ENCODE results near the gene GNPDA1. TPM values are rescaled to one million over a fixed set of nuclear protein-coding genes. Genes with fewer than 3 reads are reported as not detected.
A peak's percentile ranks its signal among the peaks of the same experiment; 100 is the strongest.

GNPDA1 gene
- total RNA-seq, 2 experiments from 2014 or later: 34.4 to 36.1 TPM

GRCh38 chr5:142016556-142016955 lies 3.7 kb upstream of the GNPDA1 start:
- Mint-ChIP-seq H3K4me3 (peak overlapping the region; percentile 38), H3K27me3 (no peaks in the 10 kb centered on the region), H3K9me3 (peaks cover 14% of the 10 kb centered on the region), H3K27ac (peak overlapping the region; percentile 92), H3K36me3 (ENCODE audit: low read depth) (peaks cover 16% of the 10 kb centered on the region), H3K4me1 (peaks cover 69% of the 10 kb centered on the region)
- ChIA-PET POLR2A (interaction anchor here (0.8 kb wide), 1 partner anchor 9 kb away, joined by 3 read pairs; no protein-coding TSS in a partner anchor), CTCF (interaction anchor here (0.5 to 2.1 kb wide), 8 partner anchors 8 to 95 kb away, joined by 3 to 8 read pairs (median 3); no protein-coding TSS in a partner anchor)
- peak; percentile 48 for DNase-seq

GRCh38 chr5:142015781-142016533 lies 3.1 kb upstream of the GNPDA1 start:
- peaks cover 14% of the 10 kb centered on the region for H3K9me3 Mint-ChIP-seq
- peak overlapping the region; percentile 38 for H3K4me3 Mint-ChIP-seq
- peak; percentile 66 for DNase-seq
- peaks cover 74% of the 10 kb centered on the region for H3K4me1 Mint-ChIP-seq
- H3K27me3 Mint-ChIP-seq: no peaks in the 10 kb centered on the region
- CTCF ChIA-PET: interaction anchor here (0.5 to 2.1 kb wide), 12 partner anchors 9 to 107 kb away, joined by 3 to 8 read pairs (median 3); partner anchors contain the start of gene PCDH12
- peak overlapping the region; percentile 92 for H3K27ac Mint-ChIP-seq
- POLR2A ChIA-PET: interaction anchor here (0.8 to 1.6 kb wide), 2 partner anchors 9 to 128 kb away, joined by 3 to 4 read pairs; no protein-coding TSS in a partner anchor
- H3K36me3 Mint-ChIP-seq (ENCODE audit: low read depth): peaks cover 18% of the 10 kb centered on the region

DNA sequence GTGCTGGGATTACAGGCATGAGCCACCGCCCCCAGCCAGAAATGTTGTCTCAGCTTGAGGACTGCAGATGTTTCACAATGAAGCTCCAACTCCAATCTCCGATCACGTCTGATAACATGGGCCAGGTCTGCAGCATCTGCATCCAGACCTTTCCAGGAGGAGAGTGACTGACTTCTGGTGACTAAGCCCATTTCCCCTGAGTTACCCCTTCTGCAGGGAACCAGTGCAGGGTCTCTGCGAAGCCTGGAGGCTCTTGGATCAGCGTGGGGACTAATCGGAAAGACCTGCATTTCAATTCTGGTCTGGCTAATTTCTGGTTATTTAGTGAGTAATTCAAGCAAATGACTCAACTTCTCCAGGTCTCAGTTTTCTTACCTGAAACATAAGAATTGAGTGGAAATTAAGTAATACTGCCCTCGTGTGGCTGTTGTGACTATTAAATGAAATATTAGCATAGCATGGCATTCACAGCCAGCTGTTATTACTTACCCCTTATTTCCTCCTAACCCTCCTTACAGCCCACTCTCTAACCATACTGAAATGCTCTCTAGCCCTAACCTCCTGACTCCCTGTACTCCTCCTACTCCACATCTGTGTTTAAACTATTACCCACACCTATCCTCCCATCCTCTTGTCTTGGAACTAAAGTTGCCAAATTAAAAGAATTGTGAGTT lies 2.2 kb upstream of the GNPDA1 start:
- ChIA-PET POLR2A (interaction anchor here (1.6 kb wide), 1 partner anchor 128 kb away, joined by 4 read pairs; no protein-coding TSS in a partner anchor), CTCF (interaction anchor here (0.6 to 2.1 kb wide), 11 partner anchors 10 to 116 kb away, joined by 3 to 8 read pairs (median 3); partner anchors contain the start of gene PCDH12)
- Mint-ChIP-seq H3K36me3 (ENCODE audit: low read depth) (peaks cover 15% of the 10 kb centered on the region), H3K27me3 (no peaks in the 10 kb centered on the region), H3K27ac (peak overlapping the region; percentile 92), H3K9me3 (peaks cover 10% of the 10 kb centered on the region), H3K4me1 (peaks cover 74% of the 10 kb centered on the region), H3K4me3 (peak overlapping the region; percentile 38)
- DNase-seq: peak; percentile 76

DNA sequence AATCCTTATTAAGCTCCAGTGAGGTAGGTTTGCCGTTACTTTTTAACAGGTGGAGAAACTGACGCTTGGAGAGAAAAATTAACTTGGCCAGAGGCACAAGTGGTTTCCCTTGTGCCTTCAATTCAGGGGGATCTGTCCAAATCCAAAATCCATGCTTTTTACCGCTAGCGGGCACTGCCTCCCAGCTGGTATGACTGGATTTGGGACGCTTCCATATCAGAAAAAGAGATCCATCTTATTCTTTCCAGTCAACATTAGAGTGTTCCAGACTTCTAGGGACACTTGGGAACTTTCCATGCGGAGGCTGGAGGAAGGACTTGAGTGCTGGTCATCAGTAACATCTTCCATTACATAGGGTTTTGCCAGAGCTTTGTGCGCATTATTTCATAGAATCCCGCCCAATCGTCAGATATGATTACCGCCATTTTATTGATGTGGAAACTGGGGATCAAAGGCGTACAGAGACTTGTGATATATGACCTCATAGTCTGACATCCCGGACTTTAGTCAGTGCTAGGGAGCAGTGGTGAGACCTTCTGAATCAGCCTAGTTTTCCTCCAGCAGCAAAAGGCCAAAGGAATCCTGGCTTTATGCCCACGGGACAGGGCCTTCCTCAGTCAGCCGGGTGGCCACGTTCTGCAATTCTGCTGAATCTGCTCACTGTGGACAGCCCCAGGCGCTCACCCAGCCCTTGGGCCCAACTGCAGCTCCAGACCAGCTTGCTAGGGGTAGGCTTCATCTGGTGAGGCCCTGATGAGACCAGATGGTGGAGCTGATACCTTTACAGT lies 1.1 kb upstream of the GNPDA1 start:
- peaks cover 6% of the 10 kb centered on the region for H3K9me3 Mint-ChIP-seq
- peaks cover 82% of the 10 kb centered on the region for H3K4me1 Mint-ChIP-seq
- H3K27ac Mint-ChIP-seq: peak overlapping the region; percentile 96
- H3K4me3 Mint-ChIP-seq: peak overlapping the region; percentile 82
- ChIA-PET POLR2A (no interaction called here), CTCF (interaction anchor here (0.7 to 2.2 kb wide), 10 partner anchors 17 to 117 kb away, joined by 3 to 7 read pairs (median 3); partner anchors contain the start of genes NDFIP1 and PCDH12)
- no peak for DNase-seq
- peaks cover 17% of the 10 kb centered on the region for H3K36me3 Mint-ChIP-seq (ENCODE audit: low read depth)
- H3K27me3 Mint-ChIP-seq: no peaks in the 10 kb centered on the region

DNA sequence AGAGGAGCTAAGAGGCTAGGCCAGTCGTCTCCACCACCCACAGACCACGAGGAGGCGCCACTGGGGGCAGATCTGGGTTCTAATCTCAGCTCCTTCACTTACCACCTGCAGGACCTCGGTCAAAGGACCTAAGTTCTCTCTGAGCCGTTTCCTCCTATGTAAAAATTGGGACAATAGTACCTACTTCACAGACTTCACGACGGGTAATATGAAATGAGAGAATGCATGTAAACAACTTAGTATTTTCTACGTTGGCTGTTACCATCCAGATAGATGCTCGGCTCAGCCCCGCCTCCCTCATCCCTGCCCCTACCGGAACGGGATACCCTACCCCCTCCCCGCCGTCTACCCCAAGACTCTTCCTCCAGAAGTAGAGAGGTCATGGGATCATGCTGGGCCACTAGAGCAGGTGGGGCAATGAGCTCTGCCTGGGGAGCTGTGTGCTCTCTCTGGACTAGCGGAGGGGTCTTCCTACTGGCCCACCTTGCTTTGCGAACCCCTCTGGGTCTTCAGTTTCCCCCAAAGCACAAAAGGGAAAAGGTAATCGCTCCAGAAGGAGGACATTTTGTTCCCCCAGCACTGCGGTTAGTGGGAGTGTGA lies 541 bp downstream of the GNPDA1 start:
- Mint-ChIP-seq H3K4me3 (peak overlapping the region; percentile 78), H3K36me3 (ENCODE audit: low read depth) (peaks cover 25% of the 10 kb centered on the region), H3K4me1 (peaks cover 84% of the 10 kb centered on the region), H3K27me3 (no peaks in the 10 kb centered on the region), H3K27ac (peak overlapping the region; percentile 85), H3K9me3 (peaks cover 2% of the 10 kb centered on the region)
- peak; percentile 57 for DNase-seq
- ChIA-PET CTCF (interaction anchor here (0.5 to 3.2 kb wide), 25 partner anchors 8 to 320 kb away, joined by 3 to 22 read pairs (median 5); partner anchors contain the start of genes NDFIP1, RNF14 and SPRY4), POLR2A (interaction anchor here (1.0 kb wide), 1 partner anchor 43 kb away, joined by 4 read pairs; the partner anchor contains the start of gene RNF14)

GRCh38 chr5:142011572-142012185 lies 1.1 kb downstream of the GNPDA1 start:
- CTCF ChIA-PET: interaction anchor here (0.5 to 3.2 kb wide), 24 partner anchors 9 to 320 kb away, joined by 3 to 22 read pairs (median 5); partner anchors contain the start of genes NDFIP1, RNF14 and SPRY4
- H3K27me3 Mint-ChIP-seq: no peaks in the 10 kb centered on the region
- H3K9me3 Mint-ChIP-seq: peaks cover 2% of the 10 kb centered on the region
- H3K36me3 Mint-ChIP-seq (ENCODE audit: low read depth): peaks cover 31% of the 10 kb centered on the region
- POLR2A ChIA-PET: interaction anchor here (1.0 kb wide), 1 partner anchor 42 kb away, joined by 4 read pairs; the partner anchor contains the start of gene RNF14
- H3K4me3 Mint-ChIP-seq: peak overlapping the region; percentile 78
- peak overlapping the region; percentile 85 for H3K27ac Mint-ChIP-seq
- no peak for DNase-seq
- peaks cover 85% of the 10 kb centered on the region for H3K4me1 Mint-ChIP-seq

GRCh38 chr5:142009886-142010285 lies 2.9 kb downstream of the GNPDA1 start:
- Mint-ChIP-seq H3K4me1 (peaks cover 84% of the 10 kb centered on the region), H3K27me3 (no peaks in the 10 kb centered on the region), H3K4me3 (no peak overlapping the region), H3K27ac (peak overlapping the region; percentile 25), H3K9me3 (peaks cover 2% of the 10 kb centered on the region), H3K36me3 (ENCODE audit: low read depth) (peaks cover 48% of the 10 kb centered on the region)
- ChIA-PET CTCF (interaction anchor here (0.9 to 3.2 kb wide), 5 partner anchors 11 to 110 kb away, joined by 3 to 22 read pairs (median 4); no protein-coding TSS in a partner anchor), POLR2A (no interaction called here)
- DNase-seq: no peak

DNA sequence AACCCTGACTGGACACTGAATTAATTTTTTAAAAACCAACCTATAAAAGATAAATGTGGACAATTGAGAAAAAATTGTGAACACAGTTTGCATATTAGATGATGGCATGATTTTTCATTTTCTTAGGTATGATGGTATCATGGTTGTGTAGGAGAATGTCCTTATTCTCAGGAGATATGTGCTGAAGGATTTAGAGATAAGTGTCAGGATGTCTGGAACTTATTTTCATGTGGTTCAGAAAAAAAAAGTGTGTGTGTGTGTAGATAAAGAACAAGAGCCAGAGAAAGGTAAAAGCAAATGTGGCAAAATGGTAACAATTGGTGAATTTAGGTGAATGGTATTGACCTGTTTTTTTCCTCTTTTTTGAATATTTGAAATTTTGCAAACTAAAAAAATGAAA lies 4.0 kb downstream of the GNPDA1 start:
- POLR2A ChIA-PET: no interaction called here
- no peak for DNase-seq

DNA sequence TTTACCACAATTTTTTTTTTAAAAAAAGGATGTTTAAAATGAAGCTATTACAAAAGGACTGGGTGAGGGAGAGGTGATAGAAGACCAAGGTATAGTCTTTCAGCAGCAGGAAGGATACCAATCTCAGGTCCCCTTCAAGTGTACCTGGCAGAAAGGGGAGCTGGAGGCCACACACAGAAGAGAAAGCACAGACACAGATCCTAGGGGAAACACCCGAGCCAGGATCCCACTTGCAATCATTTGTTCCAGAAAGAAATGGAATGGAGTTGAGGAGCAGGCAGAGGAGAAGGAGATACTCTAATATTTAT lies 5.6 kb downstream of the GNPDA1 start:
- CTCF ChIA-PET: interaction anchor here (0.7 to 1.6 kb wide), 8 partner anchors 10 to 338 kb away, joined by 3 to 5 read pairs (median 4); partner anchors contain the start of genes NDFIP1 and RNF14
- Mint-ChIP-seq H3K4me3 (peak overlapping the region; percentile 39), H3K9me3 (peaks cover 2% of the 10 kb centered on the region), H3K27me3 (no peaks in the 10 kb centered on the region), H3K4me1 (peaks cover 87% of the 10 kb centered on the region), H3K27ac (peak overlapping the region; percentile 88), H3K36me3 (ENCODE audit: low read depth) (peaks cover 72% of the 10 kb centered on the region)
- DNase-seq: peak; percentile 21
- POLR2A ChIA-PET: interaction anchor here (0.6 kb wide), 1 partner anchor 83 kb away, joined by 3 read pairs; the partner anchor contains the start of gene DELE1

More for the DNA sequence above, 4.0 kb downstream of the GNPDA1 start:
- peaks cover 2% of the 10 kb centered on the region for H3K9me3 Mint-ChIP-seq
- H3K36me3 Mint-ChIP-seq (ENCODE audit: low read depth): peaks cover 59% of the 10 kb centered on the region
- H3K4me1 Mint-ChIP-seq: peaks cover 85% of the 10 kb centered on the region
- CTCF ChIA-PET: interaction anchor here (0.9 to 3.2 kb wide), 4 partner anchors 17 to 136 kb away, joined by 3 to 22 read pairs (median 4); no protein-coding TSS in a partner anchor
- H3K27ac Mint-ChIP-seq: peak overlapping the region; percentile 43
- no peak overlapping the region for H3K4me3 Mint-ChIP-seq
- no peaks in the 10 kb centered on the region for H3K27me3 Mint-ChIP-seq

- Mint-ChIP-seq H3K9me3 (peaks cover 2% of the 10 kb centered on the region), H3K27ac (peak overlapping the region; percentile 88), H3K36me3 (ENCODE audit: low read depth) (peaks cover 74% of the 10 kb centered on the region), H3K4me3 (peak overlapping the region; percentile 39), H3K27me3 (no peaks in the 10 kb centered on the region), H3K4me1 (peaks cover 83% of the 10 kb centered on the region)
- DNase-seq: peak; percentile 71
- ChIA-PET CTCF (interaction anchor here (0.7 to 1.6 kb wide), 7 partner anchors 10 to 338 kb away, joined by 3 to 5 read pairs (median 3); partner anchors contain the start of genes NDFIP1 and RNF14), POLR2A (interaction anchor here (0.6 kb wide), 1 partner anchor 83 kb away, joined by 3 read pairs; the partner anchor contains the start of gene DELE1)
These were observed 6.2 kb downstream of the GNPDA1 start for GRCh38 chr5:142006363-142007236.

Measured in activated CD4-positive, alpha-beta T cell treated with anti-CD3 and anti-CD28 coated beads, Interleukin-2, amount 10 ng/mL, durations not matched to agents 7 days and 5 days (primary cell).